Erythroblast (primary cell): Measurements from ENCODE around the gene IGSF3.

ENCODE experiments used
- GATA1 ChIP-seq: IDR thresholded peaks from 2 replicates; pipeline ENCODE4 v1.6.1; 2011; ENCODE audit warnings: low read depth, mild to moderate bottlenecking, control low read depth, low read length, moderate library complexity
- POLR2A ChIP-seq: IDR thresholded peaks from 2 replicates; pipeline ENCODE4 v1.6.1; 2011; ENCODE audit warnings: mild to moderate bottlenecking, low read length

DNA sequence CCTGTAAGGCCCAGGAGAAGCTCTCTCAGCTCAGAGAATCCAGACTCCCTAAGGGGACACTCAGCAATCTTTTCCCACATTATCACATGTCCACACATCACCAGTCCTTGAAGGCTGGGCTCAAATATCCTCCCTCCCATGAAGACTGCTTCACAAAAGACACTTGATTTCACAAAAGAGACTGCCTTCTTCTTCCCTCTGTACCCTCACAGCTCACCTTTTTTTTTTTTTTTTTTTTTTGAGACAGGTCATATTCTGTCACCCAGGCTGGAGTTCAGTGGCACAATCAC, 98.2 kb downstream of the IGSF3 start:
- TF ChIP-seq POLR2A (no peak), GATA1 (no peak)
